Glomerular visceral epithelial cell (primary cell): ENCODE data around the gene S100A9.
"Not testable (repeated sequence)": the region's sequence is repeated elsewhere in the genome, so short reads cannot be mapped to it uniquely, and the experiment has no call there.

Source experiments
- DNase-seq: peaks from one replicate; pipeline ENCODE4 v3.0.0-alpha.2; 2016; ENCODE audit errors: extremely low spot score

The S100A9 gene

DNA sequence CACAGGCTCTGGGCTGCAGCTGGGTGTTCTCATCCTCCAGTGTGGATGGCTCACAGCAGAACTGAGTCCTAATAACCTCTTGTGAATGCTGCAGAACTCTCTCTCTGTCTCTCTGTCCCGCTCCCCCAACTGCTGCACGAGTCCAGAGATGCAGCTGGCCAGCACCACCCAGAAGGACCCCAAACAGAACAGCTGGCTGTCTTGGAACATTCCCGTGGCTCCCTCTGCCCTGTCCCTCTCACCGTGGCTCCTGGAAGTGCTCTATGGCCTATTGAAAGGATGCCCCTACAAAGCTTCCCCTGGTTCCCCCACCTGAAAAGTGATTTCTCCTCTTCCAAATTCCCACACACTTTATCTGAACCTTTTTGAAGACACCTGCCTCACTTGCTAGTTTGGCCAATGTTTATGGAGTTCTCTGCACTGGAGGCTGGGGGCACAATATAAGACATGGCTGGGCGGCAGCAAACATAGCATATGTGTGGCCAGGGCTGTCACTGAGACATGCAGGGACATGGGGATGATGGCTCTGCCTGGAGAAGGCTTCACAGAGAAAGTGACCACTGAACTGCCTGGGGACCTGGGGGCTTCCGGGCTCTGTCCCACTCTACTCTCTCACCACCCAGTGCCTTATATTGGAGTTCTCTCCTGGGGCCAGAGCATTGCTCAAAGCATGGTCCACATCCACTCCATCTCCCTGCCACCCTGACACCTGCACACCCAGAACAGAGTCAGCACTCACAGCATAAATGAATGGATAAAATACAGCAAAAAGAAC, 48.4 kb downstream of the S100A9 start:
- DNase-seq, result not testable (repeated sequence)

DNA sequence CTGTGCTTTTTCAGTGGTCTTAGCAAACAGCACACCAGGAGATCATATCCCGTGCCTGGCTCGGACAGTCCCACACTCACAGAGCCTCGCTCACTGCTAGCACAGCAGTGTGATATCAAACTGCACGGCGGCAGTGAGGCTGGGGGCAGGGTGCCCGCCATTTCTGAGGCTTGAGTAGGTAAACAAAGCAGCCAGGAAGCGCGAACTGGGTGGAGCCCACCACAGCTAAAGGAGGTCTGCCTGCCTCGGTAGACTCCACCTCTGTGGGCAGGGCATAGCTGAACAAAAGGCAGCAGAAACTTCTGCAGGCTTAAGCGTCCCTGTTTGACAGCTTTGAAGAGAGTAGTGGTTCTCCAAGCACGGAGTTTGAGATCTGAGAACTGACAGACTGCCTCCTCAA, 49.6 kb downstream of the S100A9 start:
- not testable (repeated sequence) for DNase-seq
